ENCODE measurements around the gene NKX2-2.

- TF ChIP-seq CTCF (IDR thresholded peaks at IDR 0.05; ENCODE audit: extremely low read depth in 1 of 2, insufficient read depth in 1 of 2, low read depth in 1 of 2, low read length in 2 of 2) (no peak), MAX (IDR thresholded peaks at IDR 0.05; ENCODE audit: insufficient read depth, insufficient read length) (no peak)
Measured at GRCh38 chr20:21521596-21522480, 8.0 kb upstream of the NKX2-2 start.
